ENCODE data around the gene PPFIA3.

GRCh38 chr19:49125025-49125731 lies 5.8 kb downstream of the PPFIA3 start:
- TF ChIP-seq CTCF (IDR thresholded peaks at IDR 0.05; ENCODE audit: low read length) (no peak), EZH2 (optimal IDR thresholded peaks at IDR 0.05; ENCODE audit: low read depth, low read length) (no peak), EZH2phosphoT487 (IDR thresholded peaks at IDR 0.05; ENCODE audit: low read length) (no peak)
